DND-41 (cell line): ENCODE measurements around the gene FOXP1.

Experiments
- ATAC-seq: fragments of 200-7000 bp; cut with Tn5 transposase; 3 replicates; pipeline ENCODE4 v1.9.1; 2021; ENCODE audit warnings: low read depth; ENCODE audit not compliant: insufficient read depth
- DNase-seq: peaks from one replicate; pipeline ENCODE4 v3.0.0-alpha.2; 2020
- H2AFZ ChIP-seq: 2 replicates; pipeline ENCODE4 v1.6.0; 2012; ENCODE audit warnings: low read depth, low read length
- H3K27ac ChIP-seq: 2 replicates; pipeline ENCODE4 v1.5.1; 2012; ENCODE audit warnings: low read length, inconsistent platforms
- H3K27me3 ChIP-seq: fragments of 200-600 bp; sonication (generic); 2 replicates; pipeline ENCODE4 v1.6.0; 2012; ENCODE audit warnings: low read length, mild to moderate bottlenecking, inconsistent platforms; ENCODE audit not compliant: insufficient read depth, poor library complexity
- H3K36me3 ChIP-seq: 2 replicates; pipeline ENCODE4 v1.5.1; 2012; ENCODE audit warnings: low read length, inconsistent platforms; ENCODE audit not compliant: insufficient read depth
- H3K4me1 ChIP-seq: 2 replicates; pipeline ENCODE4 v1.5.1; 2012; ENCODE audit warnings: mild to moderate bottlenecking, low read length; ENCODE audit not compliant: insufficient read depth
- H3K4me2 ChIP-seq: 2 replicates; pipeline ENCODE4 v1.6.0; 2012; ENCODE audit warnings: mild to moderate bottlenecking, moderate library complexity, low read length, inconsistent platforms; ENCODE audit not compliant: insufficient read depth
- H3K4me3 ChIP-seq, 2 experiments: fragments of 200-600 bp in 1 of 2; shearing (Covaris generic) in 1 of 2; 2 replicates each; pipeline ENCODE4 v1.5.1; 2012 to 2016; ENCODE audit warnings: inconsistent platforms in 2 of 2, low read length in 2 of 2, mild to moderate bottlenecking in 2 of 2, low read depth in 1 of 2, moderate library complexity in 1 of 2
- H3K79me2 ChIP-seq: 2 replicates; pipeline ENCODE4 v1.6.0; 2012; ENCODE audit warnings: low read length, inconsistent platforms; ENCODE audit not compliant: insufficient read depth
- H3K9ac ChIP-seq: 2 replicates; pipeline ENCODE4 v1.6.0; 2012; ENCODE audit warnings: low read depth, mild to moderate bottlenecking, inconsistent platforms, low read length, moderate library complexity
- H3K9me3 ChIP-seq: 2 replicates; pipeline ENCODE4 v1.5.1; 2012; ENCODE audit warnings: low read length, moderate library complexity, mild to moderate bottlenecking, inconsistent platforms; ENCODE audit not compliant: insufficient read depth, severe bottlenecking
- H4K20me1 ChIP-seq: 2 replicates; pipeline ENCODE4 v1.6.0; 2012; ENCODE audit warnings: low read length; ENCODE audit not compliant: insufficient read depth
- EZH2 ChIP-seq: IDR thresholded peaks from 3 replicates; pipeline ENCODE4 v1.6.1; 2012; ENCODE audit warnings: borderline replicate concordance, low read depth, mild to moderate bottlenecking, moderate library complexity, low read length, inconsistent platforms; ENCODE audit not compliant: severe bottlenecking
- TF ChIP-seq, protein P1 (sequence below): IDR thresholded peaks from 2 replicates; pipeline ENCODE4 v1.5.1; 2012; ENCODE audit warnings: borderline replicate concordance, low read length, moderate library complexity, mild to moderate bottlenecking; ENCODE audit not compliant: poor library complexity, severe bottlenecking; ENCODE audit errors: extremely low read depth

FOXP1 gene

DNA sequence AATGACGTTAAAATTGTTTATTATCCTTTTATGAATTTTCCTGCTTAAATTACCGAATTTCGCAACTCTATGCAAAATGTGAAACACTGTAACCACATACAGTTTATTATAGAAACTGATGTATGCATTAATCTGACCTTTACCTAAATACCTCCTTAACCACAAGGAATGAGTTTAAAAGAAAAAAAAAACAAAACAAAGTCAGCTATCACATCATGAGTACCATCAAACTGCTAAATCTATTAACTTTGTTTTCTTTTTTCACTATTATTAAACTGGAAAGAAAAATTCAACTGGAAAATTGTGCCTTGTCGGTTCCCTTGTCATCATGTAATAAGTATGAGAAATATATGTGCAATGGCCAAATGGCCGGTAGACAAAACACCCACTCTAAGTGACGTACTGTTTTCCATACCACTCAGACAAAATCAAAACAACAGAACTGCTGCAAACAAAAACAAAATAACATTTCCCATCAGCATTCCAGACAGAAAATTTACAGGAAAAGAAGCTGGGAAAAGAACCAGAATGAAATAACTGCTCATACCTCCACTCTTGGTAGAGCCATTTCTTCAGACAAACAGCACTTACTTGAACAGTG, 415.3 kb downstream of the FOXP1 start:
- no peak overlapping the region for H3K4me3 ChIP-seq
- no peaks in the 10 kb centered on the region for H3K27me3 ChIP-seq
- no peak for TF ChIP-seq EZH2
- TF ChIP-seq, protein P1, sequence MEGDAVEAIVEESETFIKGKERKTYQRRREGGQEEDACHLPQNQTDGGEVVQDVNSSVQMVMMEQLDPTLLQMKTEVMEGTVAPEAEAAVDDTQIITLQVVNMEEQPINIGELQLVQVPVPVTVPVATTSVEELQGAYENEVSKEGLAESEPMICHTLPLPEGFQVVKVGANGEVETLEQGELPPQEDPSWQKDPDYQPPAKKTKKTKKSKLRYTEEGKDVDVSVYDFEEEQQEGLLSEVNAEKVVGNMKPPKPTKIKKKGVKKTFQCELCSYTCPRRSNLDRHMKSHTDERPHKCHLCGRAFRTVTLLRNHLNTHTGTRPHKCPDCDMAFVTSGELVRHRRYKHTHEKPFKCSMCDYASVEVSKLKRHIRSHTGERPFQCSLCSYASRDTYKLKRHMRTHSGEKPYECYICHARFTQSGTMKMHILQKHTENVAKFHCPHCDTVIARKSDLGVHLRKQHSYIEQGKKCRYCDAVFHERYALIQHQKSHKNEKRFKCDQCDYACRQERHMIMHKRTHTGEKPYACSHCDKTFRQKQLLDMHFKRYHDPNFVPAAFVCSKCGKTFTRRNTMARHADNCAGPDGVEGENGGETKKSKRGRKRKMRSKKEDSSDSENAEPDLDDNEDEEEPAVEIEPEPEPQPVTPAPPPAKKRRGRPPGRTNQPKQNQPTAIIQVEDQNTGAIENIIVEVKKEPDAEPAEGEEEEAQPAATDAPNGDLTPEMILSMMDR, result no peak
- no peaks in the 10 kb centered on the region for H3K9me3 ChIP-seq
- H3K4me2 ChIP-seq, result no peak overlapping the region
- H3K4me1 ChIP-seq, result no peaks in the 10 kb centered on the region
- no peak overlapping the region for H2AFZ ChIP-seq
- H3K9ac ChIP-seq, result no peak overlapping the region
- peaks cover 6% of the 10 kb centered on the region; the same call in 1 of the 2 replicates for H3K36me3 ChIP-seq
- H3K27ac ChIP-seq, result no peak overlapping the region
- ATAC-seq, result no peak
- H3K79me2 ChIP-seq, result no peaks in the 10 kb centered on the region
- no peaks in the 10 kb centered on the region for H4K20me1 ChIP-seq
- no peak for DNase-seq

DNA sequence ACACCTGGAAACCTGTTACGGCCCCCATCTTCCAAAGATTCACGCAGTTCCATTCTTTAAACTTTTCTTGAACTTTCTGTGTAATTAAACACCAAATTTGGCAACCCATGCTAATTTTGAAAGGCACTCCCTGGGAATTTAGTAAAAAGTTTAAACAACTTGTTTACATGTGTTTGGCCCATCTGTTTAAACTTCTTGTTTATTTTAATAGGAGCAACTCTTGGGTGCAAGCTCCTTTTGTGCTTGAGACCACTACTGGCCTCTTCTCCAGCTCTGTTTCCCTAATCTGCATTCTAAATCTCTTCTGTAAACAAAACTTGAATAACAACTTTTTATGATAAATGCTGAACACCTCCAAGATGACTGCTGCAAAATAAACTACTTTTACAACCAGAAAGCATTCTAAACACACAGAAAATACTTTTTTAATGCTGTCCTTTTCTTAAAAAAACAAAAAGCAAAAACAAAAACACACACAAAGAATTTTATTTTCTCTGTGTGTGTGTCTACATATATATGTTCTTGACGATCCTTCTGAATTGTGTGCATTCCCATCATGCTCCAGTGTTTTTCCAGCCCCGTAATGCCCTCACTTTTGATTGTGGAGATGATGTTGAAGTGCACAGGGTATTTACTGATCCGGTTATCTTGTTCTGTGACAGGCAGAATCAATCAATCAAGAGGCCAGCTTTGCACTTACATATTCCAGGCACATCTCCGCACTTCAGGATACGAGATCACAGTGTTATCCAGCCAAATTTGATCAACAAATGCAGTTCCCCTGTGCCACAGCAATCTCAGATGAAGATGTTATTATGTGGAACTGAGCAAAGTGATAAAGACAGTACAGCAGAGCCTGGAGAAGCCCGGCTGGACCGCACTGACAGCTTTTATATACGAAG, 416.9 kb downstream of the FOXP1 start:
- no peaks in the 10 kb centered on the region for H3K79me2 ChIP-seq
- no peaks in the 10 kb centered on the region for H3K4me1 ChIP-seq
- no peak overlapping the region for H3K9ac ChIP-seq
- H3K36me3 ChIP-seq, result peaks cover 6% of the 10 kb centered on the region; the same call in 1 of the 2 replicates
- no peak for DNase-seq
- no peaks in the 10 kb centered on the region for H4K20me1 ChIP-seq
- H3K27me3 ChIP-seq, result no peaks in the 10 kb centered on the region
- TF ChIP-seq, protein P1, result no peak
- TF ChIP-seq EZH2, result no peak
- no peaks in the 10 kb centered on the region for H3K9me3 ChIP-seq
- H3K4me2 ChIP-seq, result no peak overlapping the region
- H3K27ac ChIP-seq, result no peak overlapping the region
- no peak for ATAC-seq
- no peak overlapping the region for H3K4me3 ChIP-seq
- no peak overlapping the region for H2AFZ ChIP-seq

DNA sequence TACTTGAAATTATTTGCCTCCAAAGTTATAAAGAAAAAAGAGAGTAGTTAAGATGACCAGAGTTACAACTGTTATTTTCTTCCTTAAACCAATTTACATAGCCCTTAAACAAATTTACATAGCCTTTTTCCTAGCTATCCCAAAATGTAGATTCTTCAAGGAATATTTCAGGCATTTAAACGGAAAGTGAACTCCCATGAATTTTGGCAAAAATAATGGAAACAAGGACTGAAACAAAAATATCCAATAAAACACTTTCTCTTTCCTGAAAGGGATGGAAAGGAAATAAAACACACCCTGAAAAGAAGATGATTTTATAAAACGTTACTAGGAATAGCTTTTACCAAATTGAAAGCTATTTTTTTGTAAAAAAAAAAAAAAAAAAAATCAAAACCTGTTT, 418.6 kb downstream of the FOXP1 start:
- H3K4me3 ChIP-seq, result no peak overlapping the region
- H3K9ac ChIP-seq, result no peak overlapping the region
- DNase-seq (no peak), ATAC-seq (no peak)
- no peaks in the 10 kb centered on the region for H3K27me3 ChIP-seq
- no peak overlapping the region for H3K4me2 ChIP-seq
- H3K36me3 ChIP-seq, result peaks cover 6% of the 10 kb centered on the region; the same call in 1 of the 2 replicates
- no peaks in the 10 kb centered on the region for H4K20me1 ChIP-seq
- TF ChIP-seq EZH2, result no peak
- TF ChIP-seq, protein P1, result no peak
- no peaks in the 10 kb centered on the region for H3K79me2 ChIP-seq
- no peaks in the 10 kb centered on the region for H3K9me3 ChIP-seq
- H3K27ac ChIP-seq, result no peak overlapping the region
- H3K4me1 ChIP-seq, result no peaks in the 10 kb centered on the region
- no peak overlapping the region for H2AFZ ChIP-seq
